ENCODE results near the gene NFILZ.
"Not testable (repeated sequence)": the region's sequence is repeated elsewhere in the genome, so short reads cannot be mapped to it uniquely, and the experiment has no call there.

Gene NFILZ

DNA sequence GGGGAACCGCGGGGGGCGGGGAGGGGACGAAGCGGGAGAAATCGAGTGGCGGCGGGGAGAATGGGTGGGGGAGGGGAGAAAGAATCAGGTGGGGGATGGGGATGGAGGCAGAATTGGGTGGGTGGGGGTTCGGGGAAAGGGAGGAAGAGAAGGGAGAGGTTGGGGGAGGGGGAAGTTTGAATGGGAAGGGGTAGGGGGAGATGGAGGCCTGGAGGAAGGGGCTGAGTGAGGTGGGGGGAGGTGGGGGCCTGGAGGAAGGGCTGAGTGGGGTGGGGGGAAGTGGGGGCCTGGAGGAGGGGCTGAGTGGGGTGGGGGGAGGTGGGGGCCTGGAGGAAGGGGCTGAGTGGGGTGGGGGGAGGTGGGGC is 19.5 kb upstream of the NFILZ start:
- in situ Hi-C loops (cut with MboI; ENCODE audit: low sequenced_read_pairs): loop anchor here (10.0 kb wide), 1 partner anchor 84 kb away; the partner anchor contains the start of gene ACTL9

DNA sequence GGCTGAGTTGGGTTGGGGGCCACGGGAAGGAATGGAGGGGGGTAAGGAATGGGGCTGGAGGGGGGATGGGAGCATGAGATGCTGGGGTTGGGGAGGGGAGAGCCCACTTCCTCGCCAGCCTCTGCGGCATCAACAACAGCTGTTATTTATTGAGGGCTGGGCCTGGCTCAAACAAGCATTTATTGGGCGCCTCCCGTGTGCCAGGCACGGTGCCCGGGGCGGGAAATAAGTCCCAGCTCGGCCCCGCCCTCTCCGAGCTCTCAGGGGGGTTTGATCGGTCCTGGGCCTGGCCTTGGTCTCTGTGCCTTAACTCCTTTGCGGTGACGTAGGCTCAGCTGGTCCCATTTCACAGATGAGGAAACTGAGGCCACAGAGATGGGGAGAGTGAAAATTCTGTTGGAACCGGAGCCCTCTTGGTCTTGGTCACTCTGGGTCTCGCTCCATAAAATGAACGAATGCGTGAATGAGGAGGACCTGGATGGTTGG is 19.0 kb upstream of the NFILZ start:
- in situ Hi-C loops (cut with MboI; ENCODE audit: low sequenced_read_pairs): loop anchor here (10.0 kb wide), 1 partner anchor 83 kb away; the partner anchor contains the start of gene ACTL9

DNA sequence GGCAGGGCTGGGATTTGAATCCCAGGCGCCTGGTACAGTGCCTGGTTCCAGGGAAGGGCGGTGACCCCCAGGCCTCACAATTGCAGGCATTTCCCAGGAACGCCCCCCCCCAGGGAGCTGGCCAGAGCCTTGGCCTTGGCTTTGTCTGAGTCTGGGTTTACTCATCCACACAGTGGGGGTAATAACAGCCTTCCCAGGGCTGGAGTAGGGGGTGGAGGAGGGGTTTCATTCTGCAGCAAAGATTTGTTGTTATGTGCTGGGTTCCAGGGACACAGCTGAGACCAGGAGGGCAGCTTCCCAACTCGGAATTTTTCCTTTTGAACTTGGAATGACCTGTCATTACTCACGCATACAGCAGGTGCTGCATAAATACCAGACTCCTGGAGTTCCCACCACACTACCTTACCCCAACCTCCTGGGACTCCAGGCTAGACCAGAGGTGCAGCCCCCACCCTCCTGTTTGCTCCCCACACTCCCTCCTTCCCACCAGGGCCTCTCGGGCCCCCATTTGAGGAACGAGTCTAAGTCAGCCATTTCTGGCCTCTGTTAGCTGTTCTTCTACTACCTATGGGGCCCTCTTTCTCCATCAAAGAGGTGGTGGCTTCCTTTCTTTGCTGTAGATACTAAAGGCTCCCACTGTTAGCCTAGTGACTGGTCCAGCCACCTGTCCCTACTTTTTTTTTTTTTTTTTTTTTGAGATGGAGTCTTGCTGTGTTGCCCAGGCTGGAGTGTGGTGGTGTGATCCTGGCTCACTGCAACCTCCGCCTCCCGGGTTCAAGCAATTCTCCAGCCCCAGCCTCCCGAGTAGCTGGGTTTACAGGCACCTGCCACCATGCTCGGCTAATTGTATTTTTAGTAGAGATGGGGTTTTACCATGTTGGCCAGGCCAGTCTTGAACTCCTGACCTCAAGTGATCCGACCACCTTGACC is 18.3 kb upstream of the NFILZ start:
- in situ Hi-C loops (cut with MboI; ENCODE audit: low sequenced_read_pairs): loop anchor here (10.0 kb wide), 1 partner anchor 83 kb away; the partner anchor contains the start of gene ACTL9

GRCh38 chr19:8612807-8613171 is 17.6 kb upstream of the NFILZ start:
- in situ Hi-C loops (cut with MboI; ENCODE audit: low sequenced_read_pairs): loop anchor here (10.0 kb wide), 1 partner anchor 82 kb away; the partner anchor contains the start of gene ACTL9

GRCh38 chr19:8614455-8614854 is 16.0 kb upstream of the NFILZ start:
- in situ Hi-C loops (cut with MboI; ENCODE audit: low sequenced_read_pairs): loop anchor here (10.0 kb wide), 1 partner anchor 80 kb away; the partner anchor contains the start of gene ACTL9

DNA sequence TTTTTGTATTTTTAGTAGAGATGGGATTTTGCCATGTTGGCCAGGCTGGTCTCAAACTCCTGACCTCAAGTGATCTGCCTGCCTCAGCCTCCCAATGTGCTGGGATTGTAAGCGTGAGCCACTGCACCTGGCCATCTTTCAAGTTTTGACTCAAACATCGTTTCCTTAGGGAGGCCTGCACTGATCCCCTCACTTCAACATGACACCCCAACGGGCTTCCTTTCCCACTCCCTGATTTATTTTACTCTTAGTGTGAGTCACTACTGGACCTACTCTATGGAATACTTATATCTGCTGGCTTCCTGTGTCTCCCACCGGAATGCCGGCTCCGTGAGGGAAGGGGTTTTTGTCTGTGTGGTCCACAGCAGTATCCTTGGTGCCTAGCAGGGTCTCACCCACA is 15.4 kb upstream of the NFILZ start:
- in situ Hi-C loops (cut with MboI; ENCODE audit: low sequenced_read_pairs): loop anchor here (10.0 kb wide), 1 partner anchor 80 kb away; the partner anchor contains the start of gene ACTL9

GRCh38 chr19:8615813-8616596 is 14.4 kb upstream of the NFILZ start:
- in situ Hi-C loops (cut with MboI; ENCODE audit: low sequenced_read_pairs): loop anchor here (10.0 kb wide), 1 partner anchor 79 kb away; the partner anchor contains the start of gene ACTL9

DNA sequence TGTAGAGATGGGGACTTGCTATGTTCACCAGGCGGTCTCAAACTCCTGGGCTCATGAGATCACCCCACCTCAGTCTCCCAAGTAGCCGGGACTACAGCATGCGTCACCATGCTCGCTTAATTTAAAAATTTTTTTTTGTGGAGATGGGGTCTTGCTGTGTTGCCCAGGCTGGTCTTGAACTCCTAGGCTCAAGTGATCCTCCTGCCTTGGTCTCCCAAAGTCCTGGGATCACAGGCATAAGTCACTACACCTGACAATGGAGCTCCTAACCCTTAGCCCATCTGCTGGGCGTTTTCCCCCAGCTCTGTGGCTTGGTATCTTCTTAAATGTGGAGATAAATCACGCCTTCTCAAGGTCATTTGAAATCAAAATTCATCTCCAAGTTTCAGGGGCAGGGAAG is 13.6 kb upstream of the NFILZ start:
- in situ Hi-C loops (cut with MboI; ENCODE audit: low sequenced_read_pairs): loop anchor here (10.0 kb wide), 1 partner anchor 78 kb away; the partner anchor contains the start of gene ACTL9

GRCh38 chr19:8617325-8617724 is 13.1 kb upstream of the NFILZ start:
- in situ Hi-C loops (cut with MboI; ENCODE audit: low sequenced_read_pairs): loop anchor here (10.0 kb wide), 1 partner anchor 77 kb away; the partner anchor contains the start of gene ACTL9

DNA sequence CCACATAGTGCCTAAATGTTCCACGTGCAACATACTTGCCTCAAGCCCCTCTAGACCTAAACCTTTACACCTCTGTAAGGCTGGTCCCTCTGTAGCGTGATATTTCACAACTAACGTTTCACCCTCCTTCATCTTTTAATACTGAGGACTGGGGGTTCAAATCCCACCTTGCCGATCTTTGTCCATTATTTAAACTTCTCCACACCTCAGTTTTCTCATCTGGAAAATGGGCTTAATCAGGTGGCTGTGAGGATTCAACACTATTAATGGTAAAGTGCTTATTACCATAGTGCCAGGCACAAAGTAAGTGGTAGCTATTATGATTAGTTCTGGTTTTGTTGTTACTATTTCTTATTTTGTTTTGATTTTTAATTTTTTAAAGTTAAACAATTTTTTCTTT is 12.4 kb upstream of the NFILZ start:
- in situ Hi-C loops (cut with MboI; ENCODE audit: low sequenced_read_pairs): loop anchor here (10.0 kb wide), 1 partner anchor 77 kb away; the partner anchor contains the start of gene ACTL9

GRCh38 chr19:8618751-8619150 is 11.7 kb upstream of the NFILZ start:
- in situ Hi-C loops (cut with MboI; ENCODE audit: low sequenced_read_pairs): loop anchor here (10.0 kb wide), 1 partner anchor 76 kb away; the partner anchor contains the start of gene ACTL9

DNA sequence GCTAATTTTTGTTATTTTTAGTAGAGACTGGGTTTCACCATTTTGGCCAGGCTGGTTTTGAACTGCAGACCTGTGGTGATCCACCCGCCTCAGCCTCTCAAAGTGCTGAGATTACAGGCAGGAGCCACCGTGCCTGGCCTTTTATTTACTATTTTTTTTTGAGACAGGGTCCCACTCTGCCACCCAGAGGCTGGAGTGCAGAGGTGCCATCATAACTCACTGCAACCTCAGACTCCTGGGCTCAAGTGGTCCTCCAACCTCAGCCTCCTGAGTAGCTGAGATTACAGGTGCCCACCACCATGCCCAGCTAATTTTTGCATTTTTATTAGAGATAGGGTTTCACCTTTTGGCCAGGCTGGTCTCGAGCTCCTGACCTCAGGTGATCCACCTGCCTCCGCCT is 7.5 kb upstream of the NFILZ start:
- in situ Hi-C loops (cut with MboI; ENCODE audit: low sequenced_read_pairs): not testable (repeated sequence)

DNA sequence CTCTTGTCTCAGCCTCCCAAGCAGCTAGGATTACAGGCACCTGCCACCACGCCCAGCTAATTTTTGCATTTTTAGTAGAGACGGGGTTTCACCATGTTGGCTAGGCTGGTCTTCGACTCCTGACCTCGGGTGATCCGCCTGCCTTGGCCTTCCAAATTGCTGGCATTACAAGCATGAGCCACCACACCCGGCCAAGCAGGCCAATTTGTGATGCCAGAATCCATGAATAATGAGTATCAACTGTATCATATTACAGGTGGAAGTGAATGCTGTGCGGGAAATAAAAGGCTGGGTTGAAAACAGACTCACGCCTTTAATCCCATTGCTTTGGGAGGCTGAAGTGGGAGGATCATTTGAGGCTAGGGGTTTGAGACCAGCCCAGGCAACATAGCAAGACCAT is 3.6 kb upstream of the NFILZ start:
- in situ Hi-C loops (cut with MboI; ENCODE audit: low sequenced_read_pairs): no loop called here

- in situ Hi-C loops (cut with MboI; ENCODE audit: low sequenced_read_pairs): no loop called here
These were observed 1.2 kb upstream of the NFILZ start for GRCh38 chr19:8629184-8629583.

DNA sequence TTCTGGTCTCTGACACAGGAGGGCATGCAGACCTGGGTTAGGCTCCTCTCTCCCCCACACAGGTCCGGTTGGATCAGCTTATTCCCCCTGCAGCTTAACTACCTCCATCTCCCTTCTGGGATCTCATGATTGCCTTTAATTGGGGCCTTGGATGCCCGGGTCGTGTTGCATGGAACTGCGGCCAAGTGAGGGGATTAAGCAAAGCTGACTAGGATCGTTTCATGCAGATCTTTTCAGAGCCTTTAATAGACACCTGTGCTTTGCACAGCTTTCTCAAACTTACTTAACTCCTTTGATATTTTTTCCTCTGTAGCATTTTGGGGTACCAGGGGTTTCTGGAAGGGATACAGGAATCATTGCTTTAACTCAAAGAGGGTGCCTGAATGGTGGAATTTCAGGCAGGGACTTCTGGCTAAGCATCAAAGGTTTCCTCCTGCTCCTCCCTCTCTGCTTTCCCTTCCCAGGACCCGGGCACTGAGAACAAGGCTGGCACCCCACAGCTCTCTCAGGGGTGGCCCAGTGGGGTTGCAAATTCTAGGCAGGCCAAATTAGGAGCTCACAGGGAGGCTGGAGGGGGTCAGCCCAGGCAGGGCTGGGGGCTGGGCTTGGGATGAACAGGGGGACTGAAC is 477 bp downstream of the NFILZ start:
- in situ Hi-C loops (cut with MboI; ENCODE audit: low sequenced_read_pairs): no loop called here

GRCh38 chr19:8631425-8631819 is 989 bp downstream of the NFILZ start:
- in situ Hi-C loops (cut with MboI; ENCODE audit: low sequenced_read_pairs): no loop called here

DNA sequence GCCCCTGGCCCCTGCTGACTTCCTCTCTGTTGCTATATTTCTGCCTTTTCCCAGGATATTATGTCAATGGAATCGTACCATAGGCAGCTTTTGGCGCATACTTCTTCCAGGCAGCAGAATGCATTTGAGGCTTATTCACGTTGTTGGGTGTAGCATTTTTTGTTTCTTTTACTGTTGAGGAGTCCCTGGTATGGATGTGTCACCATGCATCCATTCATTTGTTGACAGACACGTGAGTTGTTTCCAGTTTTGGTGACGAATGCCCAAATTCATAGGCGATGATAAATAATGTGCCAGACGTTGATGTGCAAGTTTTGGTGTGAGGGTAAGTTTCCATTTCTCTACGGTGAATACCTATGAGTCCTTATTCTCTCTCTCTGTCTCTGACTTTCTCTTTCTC is 5.0 kb downstream of the NFILZ start:
- in situ Hi-C loops (cut with MboI; ENCODE audit: low sequenced_read_pairs): no loop called here

- in situ Hi-C loops (cut with MboI; ENCODE audit: low sequenced_read_pairs): not testable (repeated sequence)
These were observed 6.6 kb downstream of the NFILZ start for GRCh38 chr19:8637070-8637469.

- in situ Hi-C loops (cut with MboI; ENCODE audit: low sequenced_read_pairs): no loop called here
These were observed 7.7 kb downstream of the NFILZ start for GRCh38 chr19:8638078-8638619.

GRCh38 chr19:8639821-8640401 is 9.5 kb downstream of the NFILZ start:
- in situ Hi-C loops (cut with MboI; ENCODE audit: low sequenced_read_pairs): no loop called here

All from HL-60/S4 treated with retinoic acid at 250 ng/mL for 4 days and 3 days (cell line).